Stomach (tissue), 4 donors: Measurements from ENCODE around the gene NPY2R.

Source experiments
- CTCF ChIP-seq, 7 experiments: fragments of 450-650 bp in 4 of 7; fragments of 200-600 bp in 3 of 7; sonication (generic) in 3 of 7; IDR thresholded peaks; one replicate each; pipeline ENCODE4 v1.5.1; 2016 to 2019; ENCODE audit warnings: antibody characterized with exemption in 7 of 7, control low read depth in 2 of 7, mild to moderate bottlenecking in 1 of 7
- EP300 ChIP-seq: sonication (generic); formaldehyde crosslinking; IDR thresholded peaks from one replicate; pipeline ENCODE4 v1.6.1; 2017; ENCODE audit warnings: antibody characterized with exemption
- POLR2A ChIP-seq, 4 donors: fragments of 450-650 bp; IDR thresholded peaks; one replicate each; pipeline ENCODE4 v1.6.1; 2016; ENCODE audit warnings: antibody characterized with exemption in 4 of 4, control low read depth in 2 of 4, mild to moderate bottlenecking in 1 of 4, moderate library complexity in 1 of 4
- POLR2AphosphoS5 ChIP-seq, 3 donors: sonication (generic); formaldehyde crosslinking; IDR thresholded peaks; one replicate each; pipeline ENCODE4 v1.6.1; 2016; ENCODE audit warnings: antibody characterized with exemption in 3 of 3

GRCh38 chr4:155232432-155232831 is 24.0 kb downstream of the NPY2R start:
- TF ChIP-seq CTCF (IDR thresholded peaks at IDR 0.05) (no peak), POLR2A (IDR thresholded peaks at IDR 0.05) (no peak), POLR2AphosphoS5 (IDR thresholded peaks at IDR 0.05) (no peak), EP300 (no peak)
